NCI-H1092 treated with DMSO at 0.1 percent for 48 hours (cell line): ENCODE measurements around the gene ANKRD50.

Experiments
- DNase-seq: peaks from one replicate; lab custom pipeline; 2025; lab: John Stamatoyannopoulos, UW

ANKRD50 gene

DNA sequence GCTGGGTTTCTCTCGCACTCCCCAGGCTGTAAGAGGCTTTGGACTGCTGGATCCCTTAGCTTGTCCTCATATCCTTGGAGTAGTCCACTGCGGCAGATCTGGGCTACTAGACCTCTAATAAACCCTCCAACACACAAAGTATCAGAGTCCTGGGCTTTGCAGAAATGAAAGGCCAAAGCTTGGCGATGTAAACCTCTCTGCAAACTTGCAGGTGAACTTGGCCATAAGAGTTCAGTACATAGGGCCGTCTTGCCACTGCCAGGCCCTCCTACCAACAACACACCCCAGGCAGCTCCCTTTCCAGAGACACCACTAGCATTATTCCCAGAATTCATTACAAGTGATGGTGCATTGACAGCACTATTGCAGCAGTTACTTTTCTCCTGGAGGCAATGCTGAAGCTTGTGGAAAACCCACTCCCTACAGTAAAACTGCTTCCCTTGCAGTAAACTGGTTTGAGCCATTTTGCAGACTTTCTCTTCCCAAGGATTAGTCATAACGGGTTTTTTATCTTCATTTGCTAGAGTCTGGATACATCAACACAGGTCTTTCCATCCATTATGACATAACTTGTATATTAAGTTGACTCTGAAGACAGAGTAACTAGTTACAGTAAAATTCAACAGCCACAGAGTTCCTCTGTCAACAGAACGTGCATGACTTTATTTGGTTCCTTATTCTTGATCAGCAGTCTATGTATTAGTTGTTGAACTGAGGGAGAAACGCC lies 2.4 kb downstream of the ANKRD50 start:
- no peak for DNase-seq

DNA sequence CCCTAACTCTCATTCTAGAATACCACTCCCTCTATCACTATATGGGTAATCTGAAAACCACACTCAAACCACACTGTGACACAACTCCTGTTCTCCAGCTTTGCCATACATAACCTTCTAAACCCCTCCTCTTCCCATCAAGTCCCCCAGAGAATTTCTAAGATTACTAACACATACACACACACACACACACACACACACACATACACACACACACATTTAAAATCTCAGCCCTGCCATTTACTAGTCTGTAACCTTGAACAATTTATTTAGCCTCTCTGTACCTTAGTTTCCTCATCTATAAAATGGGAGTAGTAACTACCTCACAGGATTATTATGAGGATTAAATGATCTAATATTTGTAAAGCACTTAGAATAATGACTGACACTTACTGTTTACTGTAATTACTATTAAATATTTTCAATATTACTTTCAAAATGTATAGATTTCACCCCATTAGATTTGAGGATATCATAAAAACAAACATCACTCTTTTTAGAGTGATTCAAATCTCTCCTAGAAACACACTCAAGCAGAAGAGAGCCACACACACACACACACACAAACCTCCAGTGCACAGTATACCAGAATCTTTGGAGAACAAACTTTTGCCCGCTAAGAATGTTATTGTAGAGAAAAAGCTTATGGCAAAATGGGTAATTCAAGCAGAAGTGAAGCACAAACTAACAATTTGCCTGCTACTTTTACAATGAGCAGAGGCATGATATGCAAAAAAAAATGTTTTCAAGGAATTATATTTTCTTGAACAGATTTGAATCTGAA lies 3.8 kb downstream of the ANKRD50 start:
- DNase-seq: no peak

DNA sequence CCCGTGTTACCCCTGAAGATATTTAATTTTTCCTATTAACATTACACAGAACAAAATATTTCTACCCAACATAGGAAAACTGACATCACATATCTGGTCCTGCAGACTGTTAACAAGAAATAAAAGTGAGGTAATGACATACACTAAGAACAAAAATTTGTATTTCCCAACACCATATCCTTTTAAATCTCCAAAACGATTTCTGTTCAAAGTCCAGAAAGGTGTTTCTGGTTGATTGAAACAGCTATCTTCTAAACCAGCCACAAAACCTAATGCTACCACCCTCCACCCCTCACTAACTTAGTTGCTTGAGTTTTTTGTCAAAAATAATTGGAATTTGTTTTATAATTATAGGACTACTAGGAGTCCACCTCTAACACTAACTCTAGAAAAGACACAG lies 7.1 kb downstream of the ANKRD50 start:
- no peak for DNase-seq

GRCh38 chr4:124703154-124703553 lies 9.4 kb downstream of the ANKRD50 start:
- no peak for DNase-seq

GRCh38 chr4:124697441-124697840 lies 15.1 kb downstream of the ANKRD50 start:
- no peak for DNase-seq

- no peak for DNase-seq
Measured at GRCh38 chr4:124696182-124696581, 16.4 kb downstream of the ANKRD50 start.

GRCh38 chr4:124694946-124695598 lies 17.5 kb downstream of the ANKRD50 start:
- no peak for DNase-seq

- DNase-seq: no peak
Measured at GRCh38 chr4:124694306-124694705, 18.2 kb downstream of the ANKRD50 start.

DNA sequence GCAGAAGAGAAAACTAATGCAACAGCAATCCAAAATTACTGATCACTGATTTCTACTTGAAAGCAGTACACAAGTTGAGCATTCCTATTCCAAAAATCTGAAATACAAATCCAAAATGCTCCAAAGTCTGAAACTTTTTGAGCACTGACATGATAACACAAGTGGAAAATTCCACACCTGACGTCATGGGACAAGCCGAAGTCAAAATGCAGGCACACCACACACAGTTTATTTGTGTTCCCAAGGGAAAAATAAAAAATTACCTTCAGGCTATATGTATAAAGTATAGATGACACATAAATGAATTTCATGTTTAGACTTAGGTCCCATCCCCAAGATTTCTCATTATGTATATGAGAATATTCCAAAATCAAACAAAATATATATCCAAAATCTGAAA lies 20.7 kb downstream of the ANKRD50 start:
- DNase-seq: no peak

DNA sequence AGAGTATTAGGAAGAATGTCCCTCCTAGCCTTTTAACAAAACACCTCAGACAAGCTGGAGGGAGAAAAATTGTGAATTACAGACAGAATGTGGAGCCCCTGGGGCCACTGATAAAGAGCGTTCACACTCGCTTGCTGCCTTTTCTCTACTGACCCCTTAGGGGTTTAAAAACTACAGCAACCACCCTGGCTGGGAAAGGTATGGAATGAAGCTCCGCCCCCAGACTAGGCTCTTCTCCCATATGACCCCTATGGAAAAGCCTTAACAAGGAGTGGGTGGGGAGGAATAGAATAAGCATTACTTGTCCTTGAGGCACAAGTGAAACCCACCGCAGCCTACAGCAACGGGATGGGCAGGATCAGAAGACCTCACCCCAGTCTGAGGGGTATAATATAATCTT lies 26.3 kb downstream of the ANKRD50 start:
- no peak for DNase-seq

GRCh38 chr4:124685851-124686250 lies 26.7 kb downstream of the ANKRD50 start:
- DNase-seq: no peak

GRCh38 chr4:124684301-124684700 lies 28.2 kb downstream of the ANKRD50 start:
- no peak for DNase-seq

GRCh38 chr4:124682384-124682783 lies 30.1 kb downstream of the ANKRD50 start:
- DNase-seq: no peak

GRCh38 chr4:124666496-124666895 lies 46.0 kb downstream of the ANKRD50 start:
- no peak for DNase-seq

DNA sequence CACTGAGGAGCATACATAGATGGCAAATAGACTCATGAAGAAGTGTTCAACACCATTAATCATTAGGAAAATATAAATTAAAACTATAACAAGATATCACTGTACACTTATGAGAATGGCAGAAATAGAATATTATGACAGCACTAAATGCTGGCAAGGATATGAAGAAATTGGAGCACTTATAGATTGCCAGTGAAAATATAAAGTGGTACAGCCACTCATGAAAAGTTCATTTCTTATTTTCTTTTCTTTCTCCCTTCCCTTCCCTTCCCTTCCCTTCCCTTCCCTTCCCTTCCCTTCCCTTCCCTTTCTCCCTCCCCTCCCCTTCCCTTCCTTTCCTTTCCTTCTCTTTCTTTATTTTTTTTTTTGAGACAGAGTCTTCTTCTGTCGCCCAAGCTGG lies 53.7 kb downstream of the ANKRD50 start:
- DNase-seq: no peak

DNA sequence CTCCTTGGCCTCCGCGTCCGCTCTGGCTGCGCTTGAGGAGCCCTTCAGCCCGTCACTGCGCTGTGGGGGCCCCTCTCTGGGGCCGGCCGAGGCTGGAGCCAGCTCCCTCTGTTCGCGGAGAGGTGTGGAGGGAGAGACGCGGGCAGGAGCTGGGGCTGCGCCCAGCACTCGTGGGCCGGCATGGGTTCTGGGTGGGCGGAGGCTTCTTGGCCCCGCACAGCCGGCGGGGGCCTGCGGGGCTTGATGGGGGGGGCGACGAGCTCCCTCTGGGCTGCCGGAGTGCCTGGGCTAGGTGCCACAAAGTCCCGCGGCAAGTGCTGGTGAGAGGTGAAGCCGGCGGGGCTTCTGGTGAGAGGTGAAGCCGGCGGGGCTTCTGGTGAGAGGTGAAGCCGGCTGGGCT lies 61.9 kb downstream of the ANKRD50 start:
- DNase-seq: no peak

- DNase-seq: no peak
Measured at GRCh38 chr4:124647599-124647998, 64.9 kb downstream of the ANKRD50 start.

DNA sequence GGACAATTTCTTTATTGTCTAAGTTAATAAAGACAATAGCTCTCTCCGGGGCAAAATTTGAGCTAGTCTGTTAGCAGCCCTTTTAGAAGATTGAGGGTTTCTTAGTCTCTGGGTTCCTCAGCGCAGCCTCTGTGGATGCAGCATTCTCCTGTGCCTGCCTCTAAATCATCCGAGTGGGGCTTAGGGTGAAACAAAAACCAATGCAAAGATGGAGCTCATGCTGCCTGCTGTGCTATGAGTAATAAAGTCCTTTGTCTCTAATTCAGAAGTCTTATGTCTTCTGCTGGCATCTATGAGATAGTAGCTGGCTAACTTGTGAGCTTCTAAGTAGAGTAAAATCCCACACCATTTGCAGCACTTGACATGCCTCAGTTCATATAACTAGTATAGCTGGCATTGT lies 67.9 kb downstream of the ANKRD50 start:
- DNase-seq: no peak

DNA sequence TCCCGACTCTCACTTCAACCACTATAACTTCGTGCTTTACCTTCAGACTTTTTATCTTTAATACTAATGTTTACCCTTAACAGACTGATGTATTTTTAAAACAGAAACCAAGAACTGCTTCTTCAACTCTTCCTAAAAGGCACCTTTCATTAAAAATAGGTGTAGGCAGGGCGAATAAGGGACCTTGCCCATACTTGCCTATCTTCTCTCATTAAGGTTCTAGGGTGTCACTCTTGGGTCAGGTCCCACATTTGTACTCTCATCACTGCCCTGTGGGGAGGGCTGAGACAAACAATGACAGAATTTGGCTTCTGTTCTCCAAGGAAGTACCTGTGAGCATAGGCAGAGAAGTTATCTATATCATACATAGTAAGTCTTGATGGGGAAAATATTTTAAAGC lies 69.7 kb downstream of the ANKRD50 start:
- DNase-seq: no peak

- DNase-seq: no peak
Measured at GRCh38 chr4:124641715-124642381, 70.7 kb downstream of the ANKRD50 start.

DNA sequence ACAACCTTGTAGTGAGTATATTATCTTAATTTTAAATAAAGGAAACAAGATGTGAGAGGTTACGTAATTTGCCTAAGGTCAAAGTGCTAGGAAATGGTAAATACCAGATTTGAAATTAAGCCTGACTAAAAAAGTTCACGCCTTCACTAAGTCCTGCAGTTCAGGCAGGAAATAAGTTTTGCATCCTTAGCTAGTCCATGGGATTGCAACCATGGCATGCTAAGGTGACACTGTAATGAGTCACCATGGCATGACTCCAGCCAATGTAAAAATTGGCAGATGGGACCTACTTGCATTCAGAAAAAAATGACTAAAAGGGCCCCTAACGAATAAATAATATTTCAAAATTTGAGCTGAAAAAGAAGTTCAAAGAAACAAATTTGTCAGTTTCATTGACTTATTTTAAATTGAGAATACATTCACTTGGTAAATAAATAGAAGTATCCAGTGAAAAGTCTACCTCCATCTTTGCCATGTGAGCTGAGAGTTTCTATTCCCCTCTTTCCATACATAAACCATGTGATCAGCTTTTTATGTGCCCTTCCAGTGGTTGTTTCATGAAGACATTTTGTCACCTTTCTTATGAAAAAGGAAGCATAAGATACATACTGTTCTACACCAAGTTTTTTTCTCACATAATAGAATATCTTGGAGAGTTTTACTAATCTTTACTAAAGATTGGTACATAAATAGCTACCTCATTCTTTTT lies 72.4 kb downstream of the ANKRD50 start:
- no peak for DNase-seq

DNA sequence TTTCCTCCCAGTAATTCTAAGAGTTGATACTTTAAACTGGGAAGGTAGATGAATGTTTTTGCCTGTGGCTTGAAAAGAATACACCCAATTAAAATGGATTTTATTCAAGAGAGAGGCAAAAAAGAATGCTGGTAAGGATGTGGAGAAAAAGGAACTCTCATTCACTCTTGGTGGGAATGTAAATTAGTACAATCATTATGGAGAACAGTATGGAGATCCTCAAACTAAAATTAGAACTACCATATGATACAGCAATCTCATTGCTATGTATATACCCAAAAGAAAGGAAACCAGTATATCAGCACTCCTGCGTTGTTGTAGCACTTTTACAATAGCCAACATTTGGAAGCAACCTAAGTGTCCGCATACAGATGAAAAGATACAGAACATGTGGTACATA lies 75.2 kb downstream of the ANKRD50 start:
- no peak for DNase-seq
